ENCODE results near the gene ARFGEF3.

ARFGEF3 gene

GRCh38 chr6:138162955-138163575, 1.3 kb downstream of the ARFGEF3 start:
- DNase-seq (ENCODE audit: low spot score) = no peak

GRCh38 chr6:138175596-138175995, 13.9 kb downstream of the ARFGEF3 start:
- no peak for DNase-seq (ENCODE audit: low spot score)

GRCh38 chr6:138176652-138177232, 15.0 kb downstream of the ARFGEF3 start:
- DNase-seq (ENCODE audit: low spot score) = no peak

GRCh38 chr6:138182939-138183789, 21.4 kb downstream of the ARFGEF3 start:
- no peak for DNase-seq (ENCODE audit: low spot score)

GRCh38 chr6:138183790-138184134, 22.0 kb downstream of the ARFGEF3 start:
- no peak for DNase-seq (ENCODE audit: low spot score)

GRCh38 chr6:138184230-138184629, 22.5 kb downstream of the ARFGEF3 start:
- no peak for DNase-seq (ENCODE audit: low spot score)

- no peak for DNase-seq (ENCODE audit: low spot score)
These were observed 25.4 kb downstream of the ARFGEF3 start for GRCh38 chr6:138187156-138187555.

- DNase-seq (ENCODE audit: low spot score) = no peak
These were observed 26.7 kb downstream of the ARFGEF3 start for GRCh38 chr6:138188278-138188941.

GRCh38 chr6:138194287-138194686, 32.5 kb downstream of the ARFGEF3 start:
- no peak for DNase-seq (ENCODE audit: low spot score)

- no peak for DNase-seq (ENCODE audit: low spot score)
These were observed 34.5 kb downstream of the ARFGEF3 start for GRCh38 chr6:138196122-138196738.

- no peak for DNase-seq (ENCODE audit: low spot score)
These were observed 35.8 kb downstream of the ARFGEF3 start for GRCh38 chr6:138197570-138197969.

- no peak for DNase-seq (ENCODE audit: low spot score)
These were observed 36.8 kb downstream of the ARFGEF3 start for GRCh38 chr6:138198430-138199091.

- DNase-seq (ENCODE audit: low spot score) = no peak
These were observed 40.1 kb downstream of the ARFGEF3 start for GRCh38 chr6:138201836-138202235.

GRCh38 chr6:138203315-138203714, 41.6 kb downstream of the ARFGEF3 start:
- DNase-seq (ENCODE audit: low spot score) = no peak

GRCh38 chr6:138204303-138204702, 42.6 kb downstream of the ARFGEF3 start:
- no peak for DNase-seq (ENCODE audit: low spot score)

- no peak for DNase-seq (ENCODE audit: low spot score)
These were observed 43.1 kb downstream of the ARFGEF3 start for GRCh38 chr6:138204792-138205384.

GRCh38 chr6:138205437-138206094, 43.8 kb downstream of the ARFGEF3 start:
- DNase-seq (ENCODE audit: low spot score) = no peak

GRCh38 chr6:138206862-138207261, 45.1 kb downstream of the ARFGEF3 start:
- no peak for DNase-seq (ENCODE audit: low spot score)

- DNase-seq (ENCODE audit: low spot score) = no peak
These were observed 49.4 kb downstream of the ARFGEF3 start for GRCh38 chr6:138211048-138211581.

GRCh38 chr6:138211601-138212000, 49.9 kb downstream of the ARFGEF3 start:
- DNase-seq (ENCODE audit: low spot score) = no peak
